ENCODE results near the gene ATP6V1A.

ATP6V1A gene

GRCh38 chr3:113746548-113747282 is at the start of gene ATP6V1A:
Gene ATP6V1A (plus strand): TSS chr3:113747035. CDS start chr3:113778754, 31,719 bp downstream.
- Histone ChIP-seq H3K9ac (peak within 1 kb of the TSS; percentile 87), H3K36me3 (no peaks in the 10 kb centered on the region; the same call in 1 of the 2 replicates), H4K20me1 (peaks cover 38% of the 10 kb centered on the region), H3K27me3 (no peaks in the 10 kb centered on the region), H3K9me3 (no peaks in the 10 kb centered on the region), H3K4me2 (peak within 1 kb of the TSS; percentile 87), H3K27ac (peak within 1 kb of the TSS; percentile 98), H3K4me3 (peak within 1 kb of the TSS; percentile 86), H3K4me1 (peaks cover 49% of the 10 kb centered on the region)
- TF ChIP-seq Cebpa-rat (IDR thresholded peaks at IDR 0.05): no peak

GRCh38 chr3:113697500-113698090 is 49.2 kb upstream of the ATP6V1A start:
- TF ChIP-seq Cebpa-rat (IDR thresholded peaks at IDR 0.05): no peak
- H3K4me1 ChIP-seq: peaks cover 33% of the 10 kb centered on the region
- peak overlapping the region; percentile 79 for H3K27ac ChIP-seq
- H4K20me1 ChIP-seq: no peaks in the 10 kb centered on the region
- H3K9me3 ChIP-seq: no peaks in the 10 kb centered on the region
- peaks cover 14% of the 10 kb centered on the region for H3K27me3 ChIP-seq
- H3K4me3 ChIP-seq: peak overlapping the region; percentile 78
- peak overlapping the region; percentile 82 for H3K9ac ChIP-seq
- peak overlapping the region; percentile 91 for H3K4me2 ChIP-seq
- no peaks in the 10 kb centered on the region for H3K36me3 ChIP-seq

- Histone ChIP-seq H4K20me1 (no peaks in the 10 kb centered on the region), H3K4me2 (peak overlapping the region; percentile 91), H3K27me3 (peaks cover 14% of the 10 kb centered on the region), H3K4me3 (peak overlapping the region; percentile 78; the same call in 1 of the 2 replicates), H3K36me3 (no peaks in the 10 kb centered on the region), H3K27ac (no peak overlapping the region), H3K9ac (no peak overlapping the region), H3K4me1 (peaks cover 33% of the 10 kb centered on the region), H3K9me3 (no peaks in the 10 kb centered on the region)
- no peak for TF ChIP-seq Cebpa-rat (IDR thresholded peaks at IDR 0.05)
These were observed 48.6 kb upstream of the ATP6V1A start for GRCh38 chr3:113698213-113698742.

- peaks cover 29% of the 10 kb centered on the region for H3K4me1 ChIP-seq
- no peaks in the 10 kb centered on the region for H3K36me3 ChIP-seq
- H3K9me3 ChIP-seq: no peaks in the 10 kb centered on the region
- no peak overlapping the region for H3K27ac ChIP-seq
- H3K9ac ChIP-seq: no peak overlapping the region
- H4K20me1 ChIP-seq: no peaks in the 10 kb centered on the region
- peak overlapping the region; percentile 40 for H3K4me2 ChIP-seq
- H3K27me3 ChIP-seq: peaks cover 14% of the 10 kb centered on the region
- no peak overlapping the region for H3K4me3 ChIP-seq
- no peak for TF ChIP-seq Cebpa-rat (IDR thresholded peaks at IDR 0.05)
These were observed 47.9 kb upstream of the ATP6V1A start for GRCh38 chr3:113698956-113699355.

GRCh38 chr3:113707835-113708234 is 39.0 kb upstream of the ATP6V1A start:
- no peaks in the 10 kb centered on the region for H3K36me3 ChIP-seq
- TF ChIP-seq Cebpa-rat (IDR thresholded peaks at IDR 0.05): no peak
- H3K4me2 ChIP-seq: no peak overlapping the region
- no peak overlapping the region for H3K9ac ChIP-seq
- no peaks in the 10 kb centered on the region for H3K4me1 ChIP-seq
- no peaks in the 10 kb centered on the region for H3K9me3 ChIP-seq
- H3K4me3 ChIP-seq: no peak overlapping the region
- H4K20me1 ChIP-seq: no peaks in the 10 kb centered on the region
- H3K27ac ChIP-seq: no peak overlapping the region
- H3K27me3 ChIP-seq: no peaks in the 10 kb centered on the region

- no peak overlapping the region for H3K27ac ChIP-seq
- no peaks in the 10 kb centered on the region for H3K4me1 ChIP-seq
- no peaks in the 10 kb centered on the region for H4K20me1 ChIP-seq
- H3K9ac ChIP-seq: no peak overlapping the region
- H3K4me2 ChIP-seq: no peak overlapping the region
- no peaks in the 10 kb centered on the region for H3K27me3 ChIP-seq
- TF ChIP-seq Cebpa-rat (IDR thresholded peaks at IDR 0.05): no peak
- H3K9me3 ChIP-seq: no peaks in the 10 kb centered on the region
- peaks cover 17% of the 10 kb centered on the region; the same call in 1 of the 2 replicates for H3K36me3 ChIP-seq
- no peak overlapping the region for H3K4me3 ChIP-seq
These were observed 34.7 kb upstream of the ATP6V1A start for GRCh38 chr3:113712129-113712528.

- no peak overlapping the region for H3K27ac ChIP-seq
- H3K27me3 ChIP-seq: no peaks in the 10 kb centered on the region
- H3K4me3 ChIP-seq: no peak overlapping the region
- H3K4me2 ChIP-seq: no peak overlapping the region
- no peaks in the 10 kb centered on the region for H3K9me3 ChIP-seq
- peaks cover 42% of the 10 kb centered on the region for H3K36me3 ChIP-seq
- H3K9ac ChIP-seq: no peak overlapping the region
- no peak for TF ChIP-seq Cebpa-rat (IDR thresholded peaks at IDR 0.05)
- H4K20me1 ChIP-seq: no peaks in the 10 kb centered on the region
- H3K4me1 ChIP-seq: no peaks in the 10 kb centered on the region
These were observed 32.1 kb upstream of the ATP6V1A start for GRCh38 chr3:113714702-113715101.

GRCh38 chr3:113717308-113717707 is 29.5 kb upstream of the ATP6V1A start:
- Histone ChIP-seq H3K4me2 (no peak overlapping the region), H3K4me1 (no peaks in the 10 kb centered on the region), H3K27ac (no peak overlapping the region), H3K9ac (no peak overlapping the region), H3K36me3 (peaks cover 67% of the 10 kb centered on the region), H3K4me3 (no peak overlapping the region), H3K27me3 (no peaks in the 10 kb centered on the region), H4K20me1 (no peaks in the 10 kb centered on the region), H3K9me3 (no peaks in the 10 kb centered on the region)
- TF ChIP-seq Cebpa-rat (IDR thresholded peaks at IDR 0.05): no peak

- H3K4me2 ChIP-seq: no peak overlapping the region
- no peaks in the 10 kb centered on the region for H3K9me3 ChIP-seq
- no peak overlapping the region for H3K9ac ChIP-seq
- H3K4me1 ChIP-seq: no peaks in the 10 kb centered on the region
- peaks cover 71% of the 10 kb centered on the region for H3K36me3 ChIP-seq
- H3K27ac ChIP-seq: no peak overlapping the region
- no peak for TF ChIP-seq Cebpa-rat (IDR thresholded peaks at IDR 0.05)
- H3K27me3 ChIP-seq: no peaks in the 10 kb centered on the region
- H3K4me3 ChIP-seq: no peak overlapping the region
- H4K20me1 ChIP-seq: no peaks in the 10 kb centered on the region
These were observed 29.0 kb upstream of the ATP6V1A start for GRCh38 chr3:113717818-113718217.

- H3K27me3 ChIP-seq: no peaks in the 10 kb centered on the region
- no peaks in the 10 kb centered on the region for H3K9me3 ChIP-seq
- H3K4me2 ChIP-seq: no peak overlapping the region
- peaks cover under 1% of the 10 kb centered on the region; the same call in 1 of the 2 replicates for H4K20me1 ChIP-seq
- no peak overlapping the region for H3K4me3 ChIP-seq
- H3K27ac ChIP-seq: no peak overlapping the region
- no peaks in the 10 kb centered on the region for H3K4me1 ChIP-seq
- H3K9ac ChIP-seq: no peak overlapping the region
- TF ChIP-seq Cebpa-rat (IDR thresholded peaks at IDR 0.05): no peak
- H3K36me3 ChIP-seq: peaks cover 79% of the 10 kb centered on the region
These were observed 27.5 kb upstream of the ATP6V1A start for GRCh38 chr3:113719294-113719693.

All from BLaER1 (cell line).